ENCODE data around the gene ZMIZ1.

ZMIZ1 gene

GRCh38 chr10:79181698-79182521, 113.1 kb downstream of the ZMIZ1 start:
- no peak overlapping the region for H2AFZ ChIP-seq (ENCODE audit: low read depth)
- no peaks in the 10 kb centered on the region for H3K79me2 ChIP-seq (ENCODE audit: insufficient read depth, low read depth)
- H3K27me3 ChIP-seq (ENCODE audit: insufficient read depth, low read depth): no peaks in the 10 kb centered on the region
- no peak overlapping the region for H3K27ac ChIP-seq
- no peaks in the 10 kb centered on the region for H3K36me3 ChIP-seq (ENCODE audit: insufficient read depth)
- H4K20me1 ChIP-seq (ENCODE audit: insufficient read depth): no peaks in the 10 kb centered on the region
- no peak overlapping the region for H3K9ac ChIP-seq
- H3K4me2 ChIP-seq: no peak overlapping the region
- no peak overlapping the region for H3K4me3 ChIP-seq (IDR thresholded peaks at IDR 0.05; ENCODE audit: insufficient read depth, low read depth, low read length)
- TF ChIP-seq CTCF (conservative IDR thresholded peaks at IDR 0.05; ENCODE audit: low read depth, low read length): no peak
- H3K4me1 ChIP-seq (ENCODE audit: low read depth, poor library complexity, severe bottlenecking): no peaks in the 10 kb centered on the region

GRCh38 chr10:79182781-79183467, 114.2 kb downstream of the ZMIZ1 start:
- H2AFZ ChIP-seq (ENCODE audit: low read depth): no peak overlapping the region
- no peak overlapping the region for H3K4me2 ChIP-seq
- no peak for TF ChIP-seq CTCF (conservative IDR thresholded peaks at IDR 0.05; ENCODE audit: low read depth, low read length)
- H4K20me1 ChIP-seq (ENCODE audit: insufficient read depth): no peaks in the 10 kb centered on the region
- H3K79me2 ChIP-seq (ENCODE audit: insufficient read depth, low read depth): no peaks in the 10 kb centered on the region
- H3K27ac ChIP-seq: no peak overlapping the region
- H3K27me3 ChIP-seq (ENCODE audit: insufficient read depth, low read depth): no peaks in the 10 kb centered on the region
- H3K4me3 ChIP-seq (IDR thresholded peaks at IDR 0.05; ENCODE audit: insufficient read depth, low read depth, low read length): no peak overlapping the region
- no peaks in the 10 kb centered on the region for H3K4me1 ChIP-seq (ENCODE audit: low read depth, poor library complexity, severe bottlenecking)
- no peaks in the 10 kb centered on the region for H3K36me3 ChIP-seq (ENCODE audit: insufficient read depth)
- H3K9ac ChIP-seq: no peak overlapping the region

- H3K27ac ChIP-seq: no peak overlapping the region
- no peak for TF ChIP-seq CTCF (conservative IDR thresholded peaks at IDR 0.05; ENCODE audit: low read depth, low read length)
- H4K20me1 ChIP-seq (ENCODE audit: insufficient read depth): no peaks in the 10 kb centered on the region
- no peak overlapping the region for H2AFZ ChIP-seq (ENCODE audit: low read depth)
- no peak overlapping the region for H3K4me2 ChIP-seq
- no peaks in the 10 kb centered on the region for H3K79me2 ChIP-seq (ENCODE audit: insufficient read depth, low read depth)
- no peak overlapping the region for H3K4me3 ChIP-seq (IDR thresholded peaks at IDR 0.05; ENCODE audit: insufficient read depth, low read depth, low read length)
- H3K4me1 ChIP-seq (ENCODE audit: low read depth, poor library complexity, severe bottlenecking): no peaks in the 10 kb centered on the region
- H3K27me3 ChIP-seq (ENCODE audit: insufficient read depth, low read depth): no peaks in the 10 kb centered on the region
- H3K36me3 ChIP-seq (ENCODE audit: insufficient read depth): no peaks in the 10 kb centered on the region
- no peak overlapping the region for H3K9ac ChIP-seq
Measured at GRCh38 chr10:79183468-79183865, 114.7 kb downstream of the ZMIZ1 start.

GRCh38 chr10:79184145-79184625, 115.4 kb downstream of the ZMIZ1 start:
- H3K9ac ChIP-seq: no peak overlapping the region
- no peak overlapping the region for H2AFZ ChIP-seq (ENCODE audit: low read depth)
- no peak overlapping the region for H3K4me3 ChIP-seq (IDR thresholded peaks at IDR 0.05; ENCODE audit: insufficient read depth, low read depth, low read length)
- no peaks in the 10 kb centered on the region for H3K4me1 ChIP-seq (ENCODE audit: low read depth, poor library complexity, severe bottlenecking)
- H3K27me3 ChIP-seq (ENCODE audit: insufficient read depth, low read depth): no peaks in the 10 kb centered on the region
- TF ChIP-seq CTCF (conservative IDR thresholded peaks at IDR 0.05; ENCODE audit: low read depth, low read length): no peak
- H3K27ac ChIP-seq: no peak overlapping the region
- no peaks in the 10 kb centered on the region for H3K36me3 ChIP-seq (ENCODE audit: insufficient read depth)
- H4K20me1 ChIP-seq (ENCODE audit: insufficient read depth): no peaks in the 10 kb centered on the region
- H3K4me2 ChIP-seq: no peak overlapping the region
- H3K79me2 ChIP-seq (ENCODE audit: insufficient read depth, low read depth): no peaks in the 10 kb centered on the region

All from KMS-11 (cell line).